Measurements from ENCODE around the gene SWT1.
"Not testable (repeated sequence)": the region's sequence is repeated elsewhere in the genome, so short reads cannot be mapped to it uniquely, and the experiment has no call there.

SWT1 gene

DNA sequence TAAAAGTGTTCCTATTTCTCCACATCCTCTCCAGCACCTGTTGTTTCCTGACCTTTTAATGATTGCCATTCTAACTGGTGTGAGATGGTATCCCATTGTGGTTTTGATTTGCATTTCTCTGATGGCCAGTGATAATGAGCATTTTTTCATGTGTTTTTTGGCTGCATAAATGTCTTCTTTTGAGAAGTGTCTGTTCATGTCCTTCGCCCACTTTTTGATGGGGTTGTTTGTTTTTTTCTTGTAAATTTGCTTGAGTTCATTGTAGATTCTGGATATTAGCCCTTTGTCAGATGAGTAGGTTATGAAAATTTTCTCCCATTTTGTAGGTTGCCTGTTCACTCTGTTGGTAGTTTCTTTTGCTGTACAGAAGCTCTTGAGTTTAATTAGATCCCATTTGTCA lies 95.4 kb downstream of the SWT1 start:
- FAIRE-seq: not testable (repeated sequence)

DNA sequence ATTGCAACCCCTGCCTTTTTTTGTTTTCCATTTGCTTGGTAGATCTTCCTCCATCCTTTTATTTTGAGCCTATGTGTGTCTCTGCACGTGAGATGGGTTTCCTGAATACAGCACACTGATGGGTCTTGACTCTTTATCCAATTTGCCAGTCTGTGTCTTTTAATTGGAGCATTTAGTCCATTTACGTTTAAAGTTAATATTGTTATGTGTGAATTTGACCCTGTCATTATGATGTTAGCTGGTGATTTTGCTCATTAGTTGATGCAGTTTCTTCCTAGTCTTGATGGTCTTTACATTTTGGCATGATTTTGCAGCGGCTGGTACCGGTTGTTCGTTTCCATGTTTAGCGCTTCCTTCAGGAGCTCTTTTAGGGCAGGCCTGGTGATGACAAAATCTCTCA lies 98.6 kb downstream of the SWT1 start:
- FAIRE-seq: not testable (repeated sequence)

DNA sequence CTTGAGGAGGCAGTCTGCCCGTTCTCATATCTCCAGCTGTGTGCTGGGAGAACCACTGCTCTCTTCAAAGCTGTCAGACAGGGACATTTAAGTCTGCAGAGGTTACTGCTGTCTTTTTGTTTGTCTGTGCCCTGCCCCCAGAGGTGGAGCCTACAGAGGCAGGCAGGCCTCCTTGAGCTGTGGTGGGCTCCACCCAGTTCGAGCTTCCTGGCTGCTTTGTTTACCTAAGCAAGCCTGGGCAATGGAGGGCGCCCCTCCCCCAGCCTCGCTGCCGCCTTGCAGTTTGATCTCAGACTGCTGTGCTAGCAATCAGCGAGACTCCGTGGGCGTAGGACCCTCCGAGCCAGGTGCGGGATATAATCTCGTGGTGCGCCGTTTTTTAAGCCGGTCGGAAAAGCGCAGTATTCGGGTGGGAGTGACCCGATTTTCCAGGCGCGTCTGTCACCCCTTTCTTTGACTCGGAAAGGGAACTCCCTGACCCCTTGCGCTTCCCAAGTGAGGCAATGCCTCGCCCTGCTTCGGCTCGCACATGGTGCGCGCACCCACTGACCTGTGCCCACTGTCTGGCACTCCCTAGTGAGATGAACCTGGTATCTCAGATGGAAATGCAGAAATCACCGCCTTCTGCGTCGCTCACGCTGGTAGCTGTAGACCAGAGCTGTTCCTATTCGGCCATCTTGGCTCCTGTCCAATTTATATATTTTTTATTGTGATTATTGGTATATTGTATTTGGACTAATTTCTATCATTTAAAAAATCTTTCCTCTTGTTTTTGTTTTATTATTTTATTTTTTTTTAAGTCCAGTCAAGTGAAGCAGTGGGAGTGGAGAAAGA lies 100.4 kb downstream of the SWT1 start:
- FAIRE-seq: not testable (repeated sequence)

DNA sequence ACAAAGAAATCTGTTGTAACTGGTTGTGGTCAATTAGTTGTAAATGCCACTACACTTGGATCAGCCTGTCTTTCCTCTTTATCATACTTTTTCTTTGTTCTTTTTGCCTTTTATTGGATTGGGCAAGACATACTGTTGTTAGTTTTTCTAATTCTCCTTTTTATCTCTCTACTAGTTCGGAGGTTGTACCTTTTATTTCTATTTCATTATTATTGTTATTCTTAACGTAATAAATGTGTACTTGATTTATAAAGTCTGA lies 100.9 kb downstream of the SWT1 start:
- FAIRE-seq: no peak

DNA sequence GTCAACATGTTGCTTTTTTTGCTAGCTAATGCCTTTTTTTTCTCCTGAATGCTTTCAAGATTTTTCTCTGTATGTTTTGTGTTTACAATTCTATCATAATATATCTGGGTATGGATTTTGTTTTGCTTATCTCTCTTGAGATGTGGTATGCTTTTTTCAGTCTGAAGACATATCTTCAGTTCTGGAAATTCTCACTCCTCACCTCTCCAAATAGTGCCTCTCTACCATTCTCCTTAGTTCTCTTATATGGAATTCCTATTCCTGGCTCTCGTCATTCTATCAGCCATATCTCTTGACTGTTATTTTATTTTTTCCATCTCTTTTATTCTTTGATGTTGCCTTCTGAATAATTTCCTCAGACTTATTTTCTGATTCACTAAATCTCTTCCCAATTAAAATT lies 101.7 kb downstream of the SWT1 start:
- no peak for FAIRE-seq

DNA sequence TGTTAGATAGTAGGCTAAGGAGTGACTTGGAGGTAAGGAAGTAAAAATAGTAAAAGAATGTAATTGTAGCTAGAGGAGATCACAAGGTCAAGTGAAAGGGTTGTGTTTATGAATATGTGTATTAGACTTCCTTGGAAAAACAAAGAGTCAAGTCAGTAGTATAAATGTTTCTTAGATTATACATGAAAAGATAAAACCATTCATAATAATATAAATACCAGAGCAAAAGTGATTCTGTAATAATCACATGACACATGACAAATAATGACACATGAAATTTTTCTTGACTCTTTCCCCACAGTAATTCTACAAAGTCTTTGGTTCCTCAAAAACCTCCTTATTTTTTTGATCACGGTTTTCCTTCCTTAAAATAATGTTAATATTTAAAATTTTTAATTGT lies 103.6 kb downstream of the SWT1 start:
- no peak for FAIRE-seq

DNA sequence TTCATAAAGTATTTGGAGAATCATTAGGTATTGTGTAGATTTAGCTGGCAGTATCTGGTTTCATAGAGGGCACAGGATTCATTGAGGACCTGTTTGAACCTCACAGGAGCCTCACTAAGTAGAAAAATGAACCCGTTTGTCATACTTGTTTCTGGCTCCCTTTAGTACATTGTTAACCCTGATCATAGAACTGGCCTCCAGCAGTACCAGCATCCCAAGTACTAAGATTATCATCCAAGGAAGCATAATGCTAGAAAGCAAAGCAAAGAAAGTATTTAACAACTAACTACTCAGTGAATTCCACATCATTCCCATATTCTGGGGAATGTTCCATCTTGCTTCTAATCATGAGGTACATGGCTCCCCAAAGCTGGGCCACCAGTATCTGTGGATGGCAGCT lies 105.2 kb downstream of the SWT1 start:
- no peak for FAIRE-seq

DNA sequence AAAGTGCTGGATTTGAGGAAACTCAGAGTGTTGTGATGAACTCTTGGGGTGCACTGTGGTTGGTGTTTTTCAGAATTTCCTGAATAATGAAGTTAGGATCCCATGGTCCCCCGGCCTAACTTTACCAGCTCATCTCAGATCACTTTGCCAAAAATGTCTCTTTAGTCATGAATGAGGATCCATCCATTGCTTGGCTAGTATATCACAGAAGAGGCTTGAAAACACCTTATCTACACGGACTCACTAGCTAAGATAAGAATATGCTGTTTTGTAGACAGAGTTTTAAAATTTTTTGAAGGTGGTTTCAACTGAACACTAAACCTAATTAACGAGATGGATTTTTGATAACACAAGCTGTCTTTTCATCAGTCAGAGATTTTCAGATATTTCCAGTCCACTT lies 106.3 kb downstream of the SWT1 start:
- FAIRE-seq: no peak

DNA sequence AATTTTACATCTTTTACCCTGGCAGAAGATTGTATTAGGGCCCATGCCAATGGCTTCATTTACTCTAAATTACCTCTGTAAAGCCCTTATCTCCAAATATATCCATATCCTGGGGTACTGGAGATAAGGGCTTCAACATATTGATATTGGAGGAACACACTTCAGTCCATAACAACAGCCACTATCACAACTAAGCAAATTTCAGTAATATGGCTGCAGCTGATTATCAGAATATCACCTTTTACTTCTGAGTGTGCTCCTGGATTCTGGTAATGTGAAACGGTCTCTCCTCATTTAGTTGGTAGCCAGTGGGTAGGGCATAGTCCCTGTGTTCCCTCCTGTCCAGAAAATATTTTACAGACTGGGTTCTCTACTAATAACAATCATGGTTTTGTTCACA lies 106.8 kb downstream of the SWT1 start:
- FAIRE-seq: no peak

DNA sequence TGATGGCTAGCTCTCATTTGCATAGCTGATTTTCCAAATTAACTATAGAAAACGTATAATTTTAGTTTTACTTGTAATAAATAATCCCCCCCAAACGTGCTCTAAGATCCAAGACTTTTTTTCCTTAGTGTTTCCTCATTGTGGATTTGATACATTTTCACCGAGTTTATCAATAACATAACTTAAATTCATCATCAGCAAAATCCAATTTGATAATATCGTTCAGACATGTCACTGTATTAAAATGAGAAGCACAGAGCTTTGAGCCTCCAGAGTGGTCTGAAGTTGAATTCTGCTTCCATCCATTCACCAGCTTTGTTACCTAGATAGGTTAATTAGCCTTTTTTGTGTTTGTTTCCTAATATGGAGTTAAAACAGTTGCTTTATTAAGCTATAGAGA lies 108.3 kb downstream of the SWT1 start:
- FAIRE-seq: no peak

DNA sequence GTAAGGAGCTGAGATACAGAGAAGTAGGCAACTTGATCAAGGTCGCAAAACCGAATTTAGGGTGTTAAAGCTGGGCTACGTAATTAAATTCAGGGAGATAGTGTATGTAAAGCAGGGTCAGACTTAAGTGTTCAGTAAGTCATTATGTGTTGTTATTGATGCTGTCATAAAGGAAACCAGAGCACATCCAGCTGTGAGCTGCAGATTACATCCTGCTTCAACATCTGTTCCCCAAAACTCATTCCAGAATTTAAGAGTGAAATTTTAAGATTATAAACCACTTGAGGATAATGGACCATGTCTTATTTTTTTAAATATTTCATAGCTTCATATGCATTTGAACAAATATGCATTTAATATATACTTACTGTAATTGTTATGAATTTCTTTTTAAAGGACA lies 110.3 kb downstream of the SWT1 start:
- no peak for FAIRE-seq

DNA sequence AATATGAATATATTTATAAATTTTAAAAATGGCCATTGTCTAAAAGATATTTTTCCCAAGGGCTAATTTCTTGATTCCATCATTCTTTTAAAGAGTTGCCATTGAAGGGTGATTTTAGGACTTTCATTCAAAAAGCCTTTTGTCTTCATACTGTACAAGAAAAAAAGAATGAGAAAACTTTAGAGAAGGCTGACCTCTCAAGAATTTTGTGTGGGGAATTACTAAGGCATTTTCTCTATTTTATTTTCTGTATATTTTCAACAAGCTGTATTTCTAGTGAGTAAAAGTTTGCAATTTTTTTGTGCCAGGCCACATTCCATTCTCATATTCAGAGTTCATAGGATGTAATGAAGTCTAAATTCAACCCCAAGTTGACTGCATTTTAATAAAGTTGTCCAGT lies 110.7 kb downstream of the SWT1 start:
- peak; percentile 65 for FAIRE-seq

DNA sequence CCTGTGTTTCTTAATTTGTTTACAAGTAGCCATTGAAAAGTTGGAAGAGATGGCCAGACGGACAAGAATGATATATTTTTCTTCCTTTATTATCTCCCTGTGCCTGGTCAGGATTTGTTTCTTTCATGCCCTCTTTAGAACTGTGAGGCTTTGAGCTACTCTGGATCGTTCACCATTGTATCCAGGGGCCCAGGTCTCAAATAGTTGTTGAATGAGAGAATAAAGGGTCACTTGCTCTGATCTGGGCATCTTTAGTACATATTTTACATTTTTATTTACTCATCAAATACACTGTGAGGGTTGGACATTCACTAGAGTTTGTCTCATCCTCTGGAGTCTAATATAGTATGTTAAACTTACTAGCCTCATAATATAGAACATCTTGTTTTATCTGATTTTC lies 111.4 kb downstream of the SWT1 start:
- FAIRE-seq: no peak

DNA sequence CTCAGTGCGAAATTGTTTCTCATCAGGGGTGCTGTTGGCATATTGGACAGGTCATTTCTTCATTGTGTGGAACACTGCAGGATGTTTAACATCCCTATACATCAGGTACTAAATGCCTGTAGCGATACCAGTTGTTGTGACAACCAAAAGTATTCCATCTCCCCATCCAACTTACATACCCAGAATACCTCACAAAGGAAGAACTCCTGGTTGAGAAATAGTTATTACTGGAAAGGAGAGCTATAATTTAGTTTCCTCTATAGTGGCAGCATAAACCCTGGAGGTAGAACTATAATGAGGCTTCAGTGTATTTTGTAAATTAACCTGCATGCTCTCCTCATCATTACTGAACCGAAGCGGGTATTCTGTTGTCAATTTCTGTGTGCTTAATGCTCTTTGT lies 115.0 kb downstream of the SWT1 start:
- no peak for FAIRE-seq

DNA sequence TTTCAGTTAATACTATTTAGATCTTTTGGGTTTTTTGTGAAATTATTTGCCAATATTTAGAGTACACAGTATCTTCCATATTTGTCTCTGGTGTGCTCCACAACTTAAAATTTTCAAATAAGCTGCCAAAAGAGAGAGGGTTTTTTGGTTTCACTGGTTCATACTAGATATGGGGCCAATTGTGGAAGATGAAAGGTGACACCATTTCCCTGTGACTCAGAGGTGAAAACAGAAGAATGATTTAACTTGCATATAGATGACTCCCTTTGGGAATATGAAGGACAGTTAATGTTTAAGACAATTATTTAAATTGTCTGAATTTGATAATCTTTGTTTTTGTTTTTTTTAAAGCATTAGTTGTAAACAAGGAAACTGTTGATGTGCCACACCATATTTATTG lies 122.6 kb downstream of the SWT1 start:
- FAIRE-seq: no peak

DNA sequence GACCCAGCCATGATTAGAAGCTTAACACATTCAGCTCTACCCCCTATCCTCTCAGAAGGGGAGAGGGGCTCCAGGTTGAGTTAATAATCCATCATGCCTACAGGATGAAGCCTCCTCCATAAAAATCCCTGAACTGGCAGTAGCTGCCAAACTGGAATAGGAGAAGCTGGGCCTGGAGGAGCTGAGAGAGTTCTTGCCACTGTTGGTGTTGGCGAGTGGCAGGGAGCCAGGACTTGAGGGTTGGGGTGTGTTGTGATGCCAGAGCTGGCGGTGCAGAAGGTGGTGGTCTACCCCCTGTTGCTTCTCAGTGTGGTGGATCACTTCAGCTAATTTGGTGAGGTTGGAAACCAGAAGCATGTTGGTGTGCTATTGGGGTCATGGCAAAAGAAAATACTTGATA lies 123.6 kb downstream of the SWT1 start:
- FAIRE-seq: no peak

DNA sequence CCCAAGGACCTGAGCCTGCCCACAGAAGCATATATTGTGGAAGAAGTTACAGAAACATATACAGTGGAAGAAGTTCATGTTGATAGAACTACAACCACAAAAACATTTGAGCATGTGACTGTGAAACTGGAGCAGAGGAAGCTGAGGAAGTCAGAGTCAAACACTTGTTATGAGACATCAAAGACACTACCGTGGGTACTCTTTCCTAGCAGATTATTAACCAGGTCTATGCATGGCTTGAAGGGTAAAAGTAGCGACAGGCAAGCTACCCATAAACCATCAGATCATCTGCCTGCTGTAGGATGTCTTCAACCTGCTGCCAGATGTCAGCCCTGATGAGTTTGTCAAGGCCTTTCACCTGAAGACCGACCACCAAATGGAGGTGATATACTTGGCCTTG lies 124.3 kb downstream of the SWT1 start:
- no peak for FAIRE-seq

DNA sequence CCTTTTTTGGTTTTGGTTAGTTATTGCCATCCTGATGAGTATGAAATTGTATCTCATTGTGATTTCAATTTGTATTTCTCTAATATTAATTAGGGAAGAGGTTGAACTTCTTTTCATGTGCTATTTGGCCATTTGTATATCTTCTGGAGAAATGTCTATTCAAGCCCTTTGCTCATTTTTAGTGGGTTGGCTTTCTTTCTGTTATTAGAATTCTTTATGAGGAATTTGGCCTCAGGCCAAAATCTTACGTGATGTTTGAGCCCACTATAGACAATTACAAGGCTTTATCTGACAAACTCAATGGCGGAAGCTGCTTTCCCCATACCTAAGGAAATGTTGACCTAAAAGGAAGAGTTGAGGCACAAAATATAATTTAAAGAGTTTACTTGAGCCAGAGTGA lies 127.1 kb downstream of the SWT1 start:
- FAIRE-seq: no peak

DNA sequence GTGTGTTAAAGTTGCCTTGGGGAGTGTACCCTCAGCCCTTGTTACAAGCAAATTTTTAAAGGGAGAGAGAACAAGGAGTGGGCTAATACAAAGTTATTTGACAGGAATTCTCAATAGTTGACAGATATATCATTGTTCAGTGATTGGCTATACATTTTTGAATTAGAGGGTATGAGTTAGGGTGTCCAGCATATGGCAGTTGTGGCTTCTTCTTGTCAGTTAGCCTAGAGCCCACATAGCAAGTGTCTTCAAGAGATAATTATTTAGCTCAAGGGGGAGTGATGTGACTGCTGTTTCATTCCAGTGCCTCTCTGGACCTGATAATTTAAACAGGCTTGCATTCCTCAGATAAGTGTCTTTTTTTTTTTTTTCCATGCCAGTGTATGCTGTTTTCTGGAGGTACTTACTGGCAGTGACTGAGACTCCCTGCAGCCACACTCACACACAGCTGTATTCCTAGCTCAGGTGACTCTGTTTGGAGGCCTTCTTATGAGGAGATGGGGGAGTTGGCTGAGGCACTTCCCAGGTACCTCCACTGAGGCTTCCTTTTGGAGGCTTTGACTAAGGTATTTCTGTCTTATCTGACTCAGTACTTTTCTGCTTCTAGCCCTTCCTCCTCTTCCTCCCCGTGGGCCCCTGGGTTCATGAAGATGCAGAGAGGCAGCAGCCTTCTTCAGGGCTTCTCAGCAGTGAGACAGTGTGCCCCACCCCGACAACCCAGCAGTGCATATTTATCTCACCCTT lies 127.7 kb downstream of the SWT1 start:
- FAIRE-seq: no peak

DNA sequence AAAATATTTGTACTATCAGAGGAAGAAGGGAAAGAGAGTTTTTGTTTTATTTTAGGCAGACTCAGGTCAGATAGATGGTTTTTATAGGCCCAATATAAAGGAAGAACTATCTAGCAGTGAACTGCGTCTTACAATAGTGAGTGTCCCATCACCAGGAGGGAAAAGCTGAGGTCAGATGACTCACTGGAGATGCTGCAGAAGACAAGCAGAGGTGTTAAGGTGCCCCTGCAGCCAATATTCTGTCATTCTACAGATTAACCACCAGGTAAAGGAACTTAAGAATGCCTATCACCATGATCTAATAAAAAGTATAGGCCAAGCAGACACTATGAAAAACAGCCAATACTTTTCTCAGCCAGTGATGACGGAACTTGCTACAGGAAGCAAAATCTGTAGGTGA lies 130.5 kb downstream of the SWT1 start:
- no peak for FAIRE-seq

DNA sequence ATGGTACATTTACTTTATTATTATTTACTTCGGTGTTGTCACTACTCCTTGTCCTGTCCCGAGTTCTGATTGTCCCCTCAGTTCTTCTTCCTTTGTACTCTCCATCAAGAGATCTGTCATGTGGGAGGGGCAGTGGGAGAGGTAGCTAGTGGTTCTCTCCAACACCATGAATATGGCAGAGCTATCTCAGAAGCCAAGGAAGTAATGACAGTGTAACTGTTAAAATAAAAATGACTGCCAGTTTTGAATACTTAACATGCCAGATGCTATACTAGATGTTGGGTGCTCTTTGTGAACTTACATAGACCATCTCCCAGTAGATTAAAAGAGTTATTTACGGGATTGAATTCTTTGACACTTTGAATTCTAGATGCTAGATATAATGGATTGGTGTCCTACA lies 131.5 kb downstream of the SWT1 start:
- no peak for FAIRE-seq

DNA sequence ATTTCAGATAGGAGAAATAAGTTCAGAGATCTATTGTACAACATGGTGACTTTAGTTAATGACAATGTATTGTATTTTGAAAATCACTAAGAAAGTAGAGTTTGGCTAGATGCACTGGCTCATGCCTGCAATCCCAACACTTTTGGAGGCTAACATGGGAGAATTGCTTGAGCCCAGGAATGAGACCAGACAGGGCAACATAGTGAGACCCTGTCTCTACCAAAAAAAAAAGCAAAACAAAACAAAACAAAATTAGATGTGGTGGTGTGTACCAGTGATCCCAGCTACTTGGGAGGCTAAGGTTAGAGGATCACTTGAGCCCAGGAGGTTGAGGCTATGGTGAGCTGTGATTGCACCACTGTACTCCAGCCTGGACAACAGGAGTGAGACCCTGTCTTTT lies 132.9 kb downstream of the SWT1 start:
- no peak for FAIRE-seq

DNA sequence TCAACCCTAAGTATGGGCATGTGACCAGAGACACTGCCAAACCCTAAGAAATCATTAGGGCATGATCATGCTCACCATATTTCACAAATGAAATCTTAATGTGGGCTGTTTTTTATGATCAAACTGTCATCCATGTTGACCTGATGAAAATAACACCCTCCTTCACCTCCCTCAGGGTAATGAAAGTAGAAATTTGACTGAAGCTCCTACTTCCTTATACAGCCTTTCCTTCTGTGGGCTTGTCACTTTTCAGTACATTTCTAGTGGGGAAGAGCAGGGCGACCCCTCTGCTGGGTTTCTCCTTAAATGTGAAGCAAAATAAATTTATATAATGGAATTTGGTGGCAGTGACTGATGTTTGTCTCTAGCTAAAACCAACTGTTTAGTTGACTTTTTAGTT lies 134.2 kb downstream of the SWT1 start:
- FAIRE-seq: no peak

DNA sequence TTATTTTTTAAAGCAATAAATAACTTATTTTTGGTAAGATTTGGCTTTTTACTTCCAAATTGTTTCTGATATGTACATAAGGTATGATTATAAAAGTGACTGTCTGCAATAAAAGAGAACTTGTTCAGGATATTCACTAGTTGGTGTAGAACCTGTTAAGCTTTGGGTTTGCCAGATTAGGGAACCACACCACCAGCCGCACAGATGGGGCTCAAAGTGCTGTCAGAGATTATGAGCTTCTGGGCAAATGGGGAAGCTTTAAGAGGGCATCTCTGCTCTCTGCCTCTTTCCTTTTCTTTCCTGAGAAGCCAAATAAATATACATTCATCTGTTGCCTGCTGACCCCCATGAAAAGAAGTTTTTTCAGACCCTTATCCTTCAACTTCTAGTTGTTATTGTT lies 134.7 kb downstream of the SWT1 start:
- no peak for FAIRE-seq

DNA sequence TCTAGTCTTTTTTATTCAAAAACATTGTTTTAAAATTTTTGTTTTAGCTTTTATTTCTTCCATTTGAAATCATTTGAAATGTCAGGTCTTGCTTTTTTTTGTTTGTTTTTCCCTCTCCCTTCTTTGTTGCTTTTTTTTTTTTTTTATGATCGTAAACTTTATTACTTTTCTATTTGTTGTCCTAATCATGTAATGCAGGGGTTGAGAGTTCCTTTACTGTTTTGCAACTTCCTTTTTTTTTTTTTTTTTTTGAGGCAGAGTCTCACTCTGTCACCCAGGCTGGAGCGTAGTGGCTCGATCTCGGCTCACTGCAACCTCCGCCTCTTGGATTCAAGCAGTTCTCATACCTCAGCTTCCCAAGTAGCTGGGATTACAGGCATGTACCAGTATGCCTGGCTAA lies 135.3 kb downstream of the SWT1 start:
- FAIRE-seq: no peak
